NCI-H2196 (cell line): ENCODE results near the gene DENND2C.
A peak's percentile ranks its signal among the peaks of the same experiment; 100 is the strongest.

Experiments
- DNase-seq: peaks from one replicate; lab custom pipeline; 2025; ENCODE audit not compliant: unreplicated experiment; lab: John Stamatoyannopoulos, UW

Gene DENND2C

DNA sequence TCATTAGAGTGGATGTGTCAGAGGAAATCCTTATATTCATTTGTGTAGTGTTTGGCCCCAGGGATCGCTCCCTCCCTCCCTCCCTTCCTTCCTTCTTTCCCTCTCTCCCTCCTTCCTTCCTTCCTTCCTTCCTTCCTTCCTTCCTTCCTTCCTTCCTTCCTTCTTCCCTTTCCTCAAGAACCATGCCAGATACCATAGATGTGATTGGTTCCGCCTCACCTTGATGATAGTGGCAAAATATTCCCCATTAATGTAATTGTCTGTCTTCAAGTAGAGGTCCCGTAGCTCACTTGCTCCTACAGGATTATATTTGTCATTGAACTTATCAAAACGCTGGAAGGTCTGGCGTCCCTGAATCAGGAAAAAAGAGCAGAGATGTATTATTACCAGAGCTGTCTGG lies 7.8 kb upstream of the DENND2C start:
- no peak for DNase-seq

DNA sequence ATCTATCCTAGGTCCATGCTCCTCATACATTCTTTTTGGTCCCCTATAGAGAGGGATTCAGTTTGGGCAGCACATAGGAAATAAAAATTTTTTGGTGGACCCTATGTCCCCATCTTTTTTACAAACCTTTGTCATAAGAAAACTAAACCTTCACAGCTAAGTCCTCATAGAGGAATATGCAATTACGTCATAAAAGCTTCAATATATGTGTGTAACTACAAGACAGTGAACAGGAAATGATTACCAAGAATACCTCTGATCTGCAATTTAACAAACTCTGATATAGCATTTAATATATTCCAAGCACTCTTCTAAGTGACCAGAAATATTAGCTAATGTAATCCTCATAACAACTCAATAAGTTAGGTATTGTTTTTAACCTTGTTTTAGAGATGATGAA lies 6.3 kb upstream of the DENND2C start:
- DNase-seq, result no peak

DNA sequence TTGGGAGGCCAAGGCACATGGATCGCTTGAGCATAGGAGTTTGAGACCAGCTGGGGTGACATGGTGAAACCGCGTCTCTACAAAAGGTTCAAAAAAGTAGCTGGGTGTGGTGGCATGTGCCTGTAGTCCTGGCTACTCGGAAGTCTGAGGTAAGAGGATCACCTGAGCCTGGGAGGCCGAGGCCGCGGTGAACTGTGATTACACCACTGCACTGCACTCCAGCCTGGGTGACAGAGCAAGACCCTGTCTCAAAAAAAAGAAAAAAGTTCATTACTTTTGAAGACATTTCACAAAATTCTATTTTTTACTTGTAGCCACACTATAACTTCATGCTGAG lies 2.1 kb upstream of the DENND2C start:
- no peak for DNase-seq

DNA sequence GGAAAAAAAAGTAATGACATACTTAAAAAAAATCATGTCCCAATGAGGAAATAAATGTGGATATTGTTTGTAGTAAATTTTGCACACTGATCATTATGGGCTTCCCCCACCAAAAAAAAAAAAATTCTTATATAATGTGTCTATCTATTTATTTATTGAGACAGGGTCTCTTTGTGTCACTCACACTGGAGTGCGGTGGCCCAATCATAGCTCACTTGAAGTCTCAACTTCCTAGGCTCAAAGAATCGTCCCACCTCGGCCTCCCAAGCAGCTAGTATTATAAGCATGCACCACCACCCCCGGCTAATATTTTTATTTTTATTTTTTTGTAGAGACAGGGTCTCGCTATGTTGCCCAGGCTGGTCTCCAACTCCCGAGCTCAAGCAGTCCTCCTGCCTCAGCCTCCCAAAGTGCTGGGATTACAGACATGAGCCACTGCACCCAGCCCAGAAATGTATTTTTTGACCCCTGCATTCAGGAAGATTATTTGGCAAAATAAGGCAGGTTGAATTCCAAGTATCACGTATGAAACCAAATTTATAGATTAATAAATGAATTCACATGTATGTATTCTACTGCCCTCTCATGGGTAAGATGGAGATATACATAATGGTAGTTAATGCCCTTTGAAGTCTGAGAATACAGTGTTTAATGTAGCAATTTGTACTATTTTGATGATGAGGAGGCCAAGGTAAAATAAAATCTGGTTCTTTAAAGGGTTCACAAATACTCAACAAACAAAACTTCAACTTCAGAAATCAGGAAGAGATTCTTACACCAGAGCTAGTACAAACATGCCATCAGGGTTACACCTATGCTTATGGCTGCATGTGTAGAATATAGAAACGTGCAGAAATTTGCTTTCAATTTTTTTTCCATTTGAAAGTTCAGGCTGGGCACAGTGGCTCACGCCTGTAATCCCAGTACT lies 1.4 kb upstream of the DENND2C start:
- peak; percentile 10 for DNase-seq

DNA sequence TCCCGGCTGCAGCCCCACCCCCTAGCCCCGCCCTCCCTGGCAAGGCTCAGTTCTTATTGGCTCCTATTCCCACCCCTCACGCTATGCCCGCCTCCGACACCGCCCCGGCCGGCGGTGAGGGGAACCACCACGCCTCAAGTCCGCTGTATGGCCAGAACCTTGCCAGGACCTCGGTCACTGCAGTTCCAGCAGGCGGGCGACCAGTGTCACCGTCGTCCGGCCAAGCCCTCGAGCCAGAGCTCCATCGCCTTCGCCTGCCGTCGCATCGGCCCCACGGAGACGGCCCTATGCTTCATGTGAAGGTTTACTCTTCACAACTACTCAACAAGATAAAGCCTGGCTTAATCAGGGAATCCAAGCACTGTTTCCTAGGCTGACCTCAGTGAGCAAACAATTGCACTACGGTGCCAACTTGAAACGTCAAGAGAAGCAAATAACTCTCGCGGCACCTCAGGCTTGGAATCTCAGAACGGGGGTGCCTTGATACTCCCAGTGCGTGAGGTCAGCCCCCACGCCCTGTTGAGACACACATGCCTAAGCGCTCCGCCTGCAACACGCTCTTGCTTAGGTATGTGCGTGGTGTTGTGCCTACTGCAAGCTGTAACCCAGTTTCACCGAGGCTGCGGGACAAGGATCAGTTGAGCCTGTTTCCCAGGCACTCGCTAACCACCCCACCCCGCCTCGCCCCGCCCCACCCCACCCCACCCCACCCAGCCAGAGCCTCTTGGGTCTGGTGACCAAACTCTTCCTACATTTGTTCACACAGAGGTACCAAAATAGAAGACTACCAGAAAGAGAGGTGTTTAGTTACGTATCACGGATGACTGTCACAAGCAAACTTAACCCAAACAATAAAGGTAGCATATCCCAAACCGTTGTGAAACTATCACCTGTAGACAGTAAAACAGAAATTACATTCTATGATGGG lies 498 bp upstream of the DENND2C start:
- peak; percentile 83 for DNase-seq

DNA sequence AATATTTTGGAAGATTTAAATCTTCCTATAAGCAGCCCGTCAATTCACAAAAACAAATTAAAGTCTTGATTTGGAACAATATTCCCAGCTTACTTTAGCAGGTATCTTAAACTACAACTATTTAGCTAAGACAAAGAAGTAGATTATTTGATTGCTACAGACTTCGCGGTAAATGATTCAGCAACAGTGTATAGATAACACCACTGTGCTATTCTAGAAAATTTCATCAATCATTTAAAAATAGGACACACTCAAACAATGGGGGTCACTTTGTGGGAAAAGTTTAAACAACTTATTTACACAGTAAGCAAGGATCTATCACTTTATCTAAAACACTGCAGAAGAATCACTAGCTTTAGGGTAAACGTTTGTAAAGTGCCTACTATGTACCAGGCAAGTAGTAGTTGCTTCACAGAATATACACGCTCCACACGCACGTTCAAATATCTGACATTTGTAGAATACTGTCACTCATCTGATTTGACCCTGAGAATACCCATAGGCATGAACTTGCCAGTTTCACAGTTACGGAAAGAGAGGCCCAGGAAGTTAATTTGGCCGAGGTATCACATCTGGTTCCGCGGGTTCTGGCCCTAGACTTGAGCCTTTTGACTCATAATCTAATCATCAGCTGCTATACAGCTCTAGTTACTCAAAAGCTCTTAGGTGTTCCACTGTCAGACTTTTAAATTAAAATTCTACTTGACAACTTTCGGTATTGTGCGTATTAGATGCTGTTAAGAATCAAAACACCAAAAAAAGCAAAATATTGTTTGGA lies 876 bp downstream of the DENND2C start:
- no peak for DNase-seq

DNA sequence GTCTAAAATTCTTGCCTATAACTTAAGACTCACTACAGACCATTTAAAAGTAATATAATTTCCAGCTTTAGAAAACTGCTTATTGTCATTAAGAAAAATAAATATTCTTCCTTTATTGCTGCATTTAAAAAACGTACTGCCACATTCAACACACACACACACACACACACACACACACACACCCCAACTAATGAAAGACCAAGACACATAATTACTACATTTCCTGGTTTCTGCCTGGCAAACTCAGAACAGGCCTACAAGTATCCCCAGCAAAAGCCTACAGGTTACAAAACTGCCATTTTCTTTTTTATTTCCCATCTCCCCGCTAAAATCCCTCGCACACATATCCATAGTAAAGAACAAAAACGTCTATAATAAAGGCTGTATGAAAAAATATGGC lies 1.5 kb downstream of the DENND2C start:
- no peak for DNase-seq

DNA sequence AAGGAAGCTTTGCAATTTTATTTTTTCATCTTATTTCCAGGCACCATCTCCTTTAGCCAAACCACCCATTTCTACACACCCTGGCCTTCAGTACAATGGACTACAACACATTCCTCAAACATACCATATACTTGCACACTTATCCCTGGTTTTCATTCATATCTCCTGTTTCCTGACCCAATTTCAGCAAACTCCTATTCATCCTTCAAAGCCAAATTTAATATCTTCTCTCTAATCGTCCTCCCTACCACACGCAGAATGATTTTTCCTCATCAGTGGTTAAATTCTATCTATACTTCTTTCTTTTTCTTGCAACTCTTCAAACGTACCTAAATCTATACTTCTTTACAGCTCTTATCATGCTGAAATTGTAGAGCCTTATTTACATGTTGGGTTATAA lies 2.9 kb downstream of the DENND2C start:
- no peak for DNase-seq

DNA sequence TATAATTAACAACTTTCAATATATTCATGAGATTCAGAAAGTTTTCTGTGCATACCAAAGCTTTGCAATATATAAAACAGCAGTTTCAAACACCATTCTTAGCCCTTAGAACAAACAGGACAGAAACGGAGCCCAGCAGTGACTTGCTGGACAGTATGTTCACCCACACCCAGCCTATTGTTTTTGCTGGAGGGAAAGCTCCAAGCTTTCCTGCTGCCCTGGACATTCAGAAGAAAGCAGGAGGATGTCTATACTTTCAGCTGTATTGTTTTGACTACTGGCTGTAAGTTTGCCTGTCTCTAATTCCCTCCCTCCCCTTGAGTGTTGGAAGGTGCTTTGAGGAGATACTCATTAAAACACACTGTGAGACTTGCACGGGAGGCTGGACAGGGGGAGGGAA lies 9.6 kb downstream of the DENND2C start:
- DNase-seq, result no peak

DNA sequence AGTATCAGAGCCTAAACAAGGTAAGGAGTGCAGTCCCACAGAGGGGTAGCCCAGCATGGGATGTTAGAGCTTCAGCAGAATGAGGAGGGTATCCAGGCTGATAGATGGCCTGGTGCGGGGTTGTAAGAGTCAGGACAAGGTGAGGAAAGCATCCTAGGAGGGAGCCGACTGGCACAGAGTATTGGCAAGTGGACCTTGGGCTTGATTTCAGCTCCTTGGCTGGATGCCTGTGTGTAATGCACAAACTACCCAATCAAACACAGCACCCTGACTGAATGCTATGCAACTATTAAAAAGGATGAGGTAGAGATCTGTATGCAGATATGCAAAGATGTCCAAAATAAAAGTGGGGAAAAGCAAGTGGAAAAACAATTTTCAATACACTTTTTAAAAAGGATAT lies 18.0 kb downstream of the DENND2C start:
- DNase-seq, result no peak

DNA sequence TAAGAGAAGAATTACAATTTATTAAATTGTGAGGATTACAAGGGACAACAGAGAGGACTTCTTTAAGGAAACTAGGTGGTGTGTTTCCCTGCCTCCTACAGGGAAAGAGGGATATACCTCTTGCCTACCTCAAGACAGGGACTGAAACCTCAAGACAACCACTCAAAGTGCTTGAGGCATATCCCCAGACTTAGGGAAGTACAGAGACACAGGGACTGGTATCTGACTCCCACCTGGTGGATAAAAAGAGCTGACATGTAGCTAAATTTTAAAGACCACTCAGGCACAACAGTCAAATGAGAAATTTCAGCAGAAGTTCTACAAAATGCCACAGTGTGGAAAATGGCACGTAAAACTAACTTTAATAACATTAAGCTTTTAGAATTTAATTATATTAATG lies 21.3 kb downstream of the DENND2C start:
- DNase-seq, result no peak

DNA sequence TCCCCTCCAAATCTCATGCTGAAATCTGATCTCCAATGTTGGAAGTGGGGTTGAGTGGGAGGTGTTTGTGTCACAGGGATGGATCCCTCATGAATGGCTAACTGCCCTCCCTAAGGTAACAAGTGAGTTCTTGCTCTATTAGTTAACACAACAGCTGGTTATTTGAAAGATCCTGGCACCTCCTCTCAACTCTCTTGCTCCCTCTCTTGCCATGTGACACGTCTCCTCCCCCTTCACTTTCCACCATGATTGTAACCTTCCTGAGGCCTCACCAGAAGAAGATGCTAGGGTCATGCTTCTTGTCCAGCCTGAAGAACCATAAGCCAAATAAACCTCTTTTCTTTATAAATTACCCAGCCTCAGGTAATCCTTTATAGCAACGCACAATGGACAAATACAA lies 28.5 kb downstream of the DENND2C start:
- DNase-seq, result no peak

DNA sequence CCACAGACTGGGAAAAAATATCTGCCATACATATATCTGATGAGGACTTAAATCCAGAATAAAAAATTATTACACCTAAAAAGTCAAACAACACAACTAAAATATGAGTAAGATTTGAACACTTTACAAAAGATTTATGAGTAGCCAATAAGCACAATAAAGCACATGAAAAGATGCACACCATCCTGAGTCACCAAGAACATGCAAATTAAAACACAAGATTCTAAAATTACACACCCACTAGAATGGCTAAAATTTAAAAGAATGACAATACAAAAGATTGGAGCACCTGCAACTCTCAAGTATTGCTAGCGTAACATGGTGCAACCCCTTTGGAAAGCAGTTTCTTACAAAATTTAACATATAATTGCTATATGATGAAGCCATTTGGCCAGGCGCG lies 30.9 kb downstream of the DENND2C start:
- DNase-seq, result no peak

DNA sequence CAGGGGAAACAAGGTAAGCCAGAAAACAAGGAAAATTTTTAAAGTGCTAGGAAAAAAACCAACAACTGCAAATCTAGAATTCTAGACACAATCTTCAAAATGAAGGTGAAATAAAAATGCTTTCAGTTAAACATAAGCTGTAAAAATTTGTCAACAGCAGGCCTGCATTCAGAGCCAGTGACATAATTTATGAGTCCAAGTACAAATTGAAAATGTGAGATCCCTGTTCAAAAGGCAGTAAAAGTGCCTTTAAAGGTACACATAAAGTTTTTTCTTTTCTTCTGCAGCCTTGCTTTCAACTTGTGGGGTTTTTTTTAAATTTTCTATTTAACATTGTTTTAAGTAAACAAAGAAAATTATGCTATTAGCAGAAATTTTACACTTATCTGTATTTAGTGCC lies 37.4 kb downstream of the DENND2C start:
- no peak for DNase-seq

DNA sequence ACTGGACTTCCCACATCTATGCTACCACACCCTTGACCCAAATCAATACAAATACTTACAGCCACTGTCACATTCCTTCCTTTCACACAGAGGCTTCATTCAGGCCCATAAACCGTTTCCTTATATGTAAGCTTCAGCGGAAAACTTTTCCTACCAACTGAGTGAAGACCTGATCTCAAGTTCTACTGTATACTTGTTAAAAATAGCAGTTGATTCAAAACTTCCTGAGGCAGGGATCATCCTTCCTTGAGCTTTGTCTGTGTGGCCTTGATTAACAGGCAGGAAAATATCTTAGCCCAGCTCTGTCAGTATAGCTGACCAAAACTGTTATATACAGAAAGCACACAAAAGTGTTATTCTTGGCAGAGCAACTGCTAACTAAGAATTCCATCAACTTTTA lies 42.7 kb downstream of the DENND2C start:
- no peak for DNase-seq

DNA sequence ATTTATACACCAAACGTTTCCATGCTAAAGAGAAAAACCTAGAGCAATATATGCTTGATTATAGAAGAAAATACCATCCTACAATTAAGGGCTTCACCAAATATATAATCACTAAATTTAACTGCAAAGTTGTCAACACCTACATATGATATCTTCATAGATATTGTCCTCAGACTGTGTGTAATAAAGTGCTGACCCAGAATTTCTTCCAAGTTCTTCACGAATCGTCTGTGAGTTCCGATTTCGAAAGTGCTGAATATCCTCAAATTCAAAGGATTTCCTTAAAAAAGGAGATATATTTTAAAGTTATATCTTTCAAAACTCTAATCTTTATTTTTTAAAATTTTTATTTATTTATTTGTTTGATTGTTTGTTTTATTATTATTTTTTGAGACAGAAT lies 46.5 kb downstream of the DENND2C start:
- DNase-seq, result no peak

DNA sequence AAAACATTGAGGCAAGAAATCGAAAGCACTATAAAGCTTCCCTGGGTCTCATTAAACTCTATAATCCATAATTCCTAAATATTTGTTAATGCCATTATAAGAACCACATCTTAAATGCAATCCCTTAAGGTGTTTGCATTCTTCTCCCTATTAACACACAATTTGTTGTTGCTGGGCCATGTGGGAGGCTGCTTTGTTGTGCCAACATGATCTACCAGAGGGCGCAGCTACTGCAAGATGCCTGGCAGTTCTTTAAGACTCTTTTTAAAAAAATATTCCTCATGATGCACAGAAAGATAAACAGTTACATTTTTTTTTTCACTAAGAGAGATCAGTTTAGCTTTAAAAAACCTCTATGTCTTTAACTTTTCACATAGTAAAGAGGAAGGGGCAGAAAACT lies 49.4 kb downstream of the DENND2C start:
- no peak for DNase-seq

DNA sequence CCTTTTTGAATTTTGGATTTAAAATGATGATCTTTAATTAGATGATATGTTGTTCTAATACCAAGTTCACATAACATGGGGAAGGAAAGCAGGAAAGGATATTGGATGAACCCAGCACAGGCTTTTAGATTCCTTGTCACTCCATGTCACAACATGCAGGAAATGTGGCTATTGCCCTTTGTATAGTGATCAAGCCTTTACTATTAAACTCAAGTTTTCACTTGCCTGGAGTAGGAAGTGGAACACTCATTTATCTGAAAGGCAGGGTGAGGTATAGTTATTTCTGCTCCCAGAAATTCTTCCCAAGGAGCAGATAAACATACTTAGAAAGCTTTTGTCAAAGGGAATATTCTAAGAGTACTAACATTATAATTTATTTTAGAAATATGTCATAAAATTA lies 51.2 kb downstream of the DENND2C start:
- no peak for DNase-seq

DNA sequence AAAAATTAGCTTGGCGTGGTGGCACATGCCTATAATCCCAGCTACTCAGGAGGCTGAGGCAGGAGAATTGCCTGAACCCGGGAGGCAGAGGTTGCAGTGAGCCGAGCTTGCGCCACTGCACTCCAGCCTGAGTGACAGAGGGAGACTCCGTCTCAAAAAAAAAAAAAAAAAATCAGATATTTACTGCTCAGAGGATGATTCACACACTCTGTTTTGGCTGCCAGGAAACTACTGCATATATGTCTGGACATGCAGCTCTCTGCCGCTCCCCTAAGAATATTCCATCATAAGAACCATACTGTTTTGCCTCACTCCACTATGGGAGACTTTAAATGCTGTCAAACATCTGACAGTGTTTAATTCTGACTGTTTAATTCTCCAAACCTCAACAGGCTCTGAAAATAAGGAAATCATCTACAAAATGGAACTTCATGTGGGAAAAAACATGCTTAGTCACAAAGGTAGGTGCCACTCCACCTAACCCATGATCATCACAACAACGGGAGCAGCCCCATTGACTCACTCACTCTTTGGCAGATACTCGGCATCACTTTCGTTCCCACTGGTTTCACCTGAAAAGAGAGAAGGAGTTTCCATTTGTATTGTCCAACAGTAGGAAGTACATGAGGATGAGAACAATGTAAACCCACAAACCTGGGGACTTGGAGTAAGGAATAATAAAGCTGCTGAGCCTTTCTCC lies 59.2 kb downstream of the DENND2C start:
- DNase-seq, result no peak

DNA sequence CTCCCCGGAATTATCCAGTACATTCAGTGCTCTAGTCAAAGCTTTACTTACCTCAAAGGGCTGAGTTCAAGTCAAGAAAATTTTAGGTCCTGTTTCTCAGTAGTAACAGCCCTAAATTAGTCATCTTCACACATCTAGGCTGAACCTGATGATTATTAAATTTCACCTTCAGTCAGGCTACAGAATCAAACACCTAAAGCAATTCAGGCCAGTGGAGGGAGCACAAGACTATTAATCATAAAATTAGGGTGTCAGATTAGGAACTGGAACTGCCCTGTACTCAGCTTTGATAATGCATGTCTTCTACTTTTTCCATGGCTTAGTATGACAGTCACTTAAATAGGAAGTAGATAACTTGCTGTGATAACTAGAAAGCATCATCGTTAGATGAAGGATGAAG lies 60.0 kb downstream of the DENND2C start:
- DNase-seq, result no peak

DNA sequence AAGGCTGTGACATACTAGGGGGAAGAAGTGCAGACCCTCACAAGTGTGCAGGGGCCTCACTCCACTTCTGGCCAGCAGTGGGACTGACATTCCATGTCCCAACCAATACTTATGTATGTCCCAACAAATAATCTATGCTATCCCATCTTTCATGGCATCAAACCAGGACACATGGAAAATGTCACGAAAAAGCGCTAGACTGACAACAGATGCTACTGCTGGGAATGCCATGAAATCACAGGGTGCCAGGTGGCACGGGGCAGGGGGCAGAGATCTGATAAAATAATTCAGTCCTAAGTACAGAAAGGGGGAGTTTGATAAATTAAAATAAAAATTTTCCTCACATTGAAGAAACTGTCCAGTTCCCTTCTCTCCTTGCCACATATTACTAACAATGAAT lies 60.8 kb downstream of the DENND2C start:
- DNase-seq, result no peak
